Osteocyte (in vitro differentiated cells): ENCODE data around the gene MAPK6. TPM values are rescaled to one million over a fixed set of nuclear protein-coding genes. Genes with fewer than 3 reads are reported as not detected.

Experiments
- DNase-seq: peaks from one replicate; pipeline ENCODE4 v3.0.0; 2021; ENCODE audit warnings: mixed read lengths; ENCODE audit not compliant: unreplicated experiment; ENCODE audit errors: extremely low spot score
- H3K27ac Mint-ChIP-seq: one replicate; pipeline ENCODE4 v1.8.0; 2021; ENCODE audit warnings: mild to moderate bottlenecking, mixed read lengths; ENCODE audit not compliant: unreplicated experiment
- H3K27me3 Mint-ChIP-seq: one replicate; pipeline ENCODE4 v1.8.0; 2021; ENCODE audit warnings: mixed read lengths; ENCODE audit not compliant: unreplicated experiment
- H3K36me3 Mint-ChIP-seq: one replicate; pipeline ENCODE4 v1.8.0; 2021; ENCODE audit warnings: mixed read lengths; ENCODE audit not compliant: unreplicated experiment
- H3K4me1 Mint-ChIP-seq: one replicate; pipeline ENCODE4 v1.8.0; 2021; ENCODE audit warnings: mixed read lengths; ENCODE audit not compliant: unreplicated experiment
- H3K4me3 Mint-ChIP-seq: one replicate; pipeline ENCODE4 v1.8.0; 2021; ENCODE audit warnings: mild to moderate bottlenecking, moderate library complexity, mixed read lengths; ENCODE audit not compliant: unreplicated experiment
- H3K9me3 Mint-ChIP-seq: one replicate; pipeline ENCODE4 v1.8.0; 2021; ENCODE audit warnings: mixed read lengths; ENCODE audit not compliant: unreplicated experiment
- total RNA-seq: library from RNA; stranded (reverse); gene quantifications from 2 replicates; pipeline ENCODE4 v1.2.1, GENCODE V29; 2021
- TF ChIP-seq, protein P1 (sequence below): fragments of 200-600 bp; sonication (generic); IDR thresholded peaks from 2 replicates; pipeline ENCODE4 v1.5.0; 2021; ENCODE audit warnings: antibody characterized with exemption, mild to moderate bottlenecking, moderate library complexity

The MAPK6 gene
- total RNA-seq, 1 donor from 2014 or later = 46.1 TPM

GRCh38 chr15:52021128-52021671 is 2.2 kb downstream of the MAPK6 start:
- Mint-ChIP-seq H3K36me3 (no peaks in the 10 kb centered on the region), H3K9me3 (no peaks in the 10 kb centered on the region), H3K4me3 (peak overlapping the region; percentile 90), H3K4me1 (peaks cover 46% of the 10 kb centered on the region), H3K27ac (peak overlapping the region; percentile 98), H3K27me3 (no peaks in the 10 kb centered on the region)
- TF ChIP-seq, protein P1, sequence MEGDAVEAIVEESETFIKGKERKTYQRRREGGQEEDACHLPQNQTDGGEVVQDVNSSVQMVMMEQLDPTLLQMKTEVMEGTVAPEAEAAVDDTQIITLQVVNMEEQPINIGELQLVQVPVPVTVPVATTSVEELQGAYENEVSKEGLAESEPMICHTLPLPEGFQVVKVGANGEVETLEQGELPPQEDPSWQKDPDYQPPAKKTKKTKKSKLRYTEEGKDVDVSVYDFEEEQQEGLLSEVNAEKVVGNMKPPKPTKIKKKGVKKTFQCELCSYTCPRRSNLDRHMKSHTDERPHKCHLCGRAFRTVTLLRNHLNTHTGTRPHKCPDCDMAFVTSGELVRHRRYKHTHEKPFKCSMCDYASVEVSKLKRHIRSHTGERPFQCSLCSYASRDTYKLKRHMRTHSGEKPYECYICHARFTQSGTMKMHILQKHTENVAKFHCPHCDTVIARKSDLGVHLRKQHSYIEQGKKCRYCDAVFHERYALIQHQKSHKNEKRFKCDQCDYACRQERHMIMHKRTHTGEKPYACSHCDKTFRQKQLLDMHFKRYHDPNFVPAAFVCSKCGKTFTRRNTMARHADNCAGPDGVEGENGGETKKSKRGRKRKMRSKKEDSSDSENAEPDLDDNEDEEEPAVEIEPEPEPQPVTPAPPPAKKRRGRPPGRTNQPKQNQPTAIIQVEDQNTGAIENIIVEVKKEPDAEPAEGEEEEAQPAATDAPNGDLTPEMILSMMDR = no peak
- DNase-seq = no peak

- TF ChIP-seq, protein P1 = no peak
Measured at GRCh38 chr15:52021892-52022540, 3.0 kb downstream of the MAPK6 start.

DNA sequence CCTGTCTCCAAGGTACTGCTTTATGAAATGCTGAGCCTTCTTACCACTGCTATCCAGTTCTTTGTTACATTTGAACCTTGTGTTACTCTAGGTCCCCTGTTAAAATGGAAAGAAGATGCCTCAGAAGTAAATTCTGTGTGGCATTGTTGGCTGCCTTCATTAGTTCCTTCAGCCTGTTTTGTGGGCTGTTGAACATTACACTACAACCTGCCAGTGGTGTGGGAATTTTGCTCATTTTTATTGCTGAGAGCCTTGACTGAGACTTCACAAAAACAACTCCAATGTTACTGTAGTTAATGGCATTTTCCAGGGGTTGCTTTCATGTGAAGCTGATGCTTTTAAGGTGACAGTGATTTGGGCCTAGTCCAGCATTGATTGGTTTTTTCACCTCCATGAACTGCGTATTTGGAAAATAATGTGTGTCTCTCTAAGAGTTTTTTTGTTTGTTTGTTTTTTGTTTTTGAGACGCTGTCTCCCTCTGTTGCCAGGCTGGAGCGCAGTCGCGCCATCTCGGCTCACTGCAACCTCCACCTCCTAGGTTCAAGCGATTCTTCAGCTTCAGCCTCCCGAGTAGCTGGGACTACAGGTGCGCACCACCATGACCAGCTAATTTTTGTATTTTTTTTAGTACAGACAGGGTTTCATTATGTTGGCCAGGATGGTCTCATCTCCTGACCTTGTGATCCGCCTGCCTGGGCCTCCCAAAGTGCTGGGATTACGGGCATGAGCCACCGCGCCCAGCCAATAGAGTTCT is 4.3 kb downstream of the MAPK6 start:
- Mint-ChIP-seq H3K27me3 (no peaks in the 10 kb centered on the region), H3K9me3 (no peaks in the 10 kb centered on the region), H3K36me3 (peaks cover 1% of the 10 kb centered on the region), H3K4me3 (peak overlapping the region; percentile 44), H3K4me1 (peaks cover 50% of the 10 kb centered on the region), H3K27ac (peak overlapping the region; percentile 78)
- DNase-seq = no peak
- TF ChIP-seq, protein P1 = no peak

More at GRCh38 chr15:52021892-52022540, 3.0 kb downstream of the MAPK6 start:
- H3K27ac Mint-ChIP-seq = peak overlapping the region; percentile 98
- H3K36me3 Mint-ChIP-seq = no peaks in the 10 kb centered on the region
- no peaks in the 10 kb centered on the region for H3K9me3 Mint-ChIP-seq
- peaks cover 48% of the 10 kb centered on the region for H3K4me1 Mint-ChIP-seq
- no peaks in the 10 kb centered on the region for H3K27me3 Mint-ChIP-seq
- peak overlapping the region; percentile 61 for H3K4me3 Mint-ChIP-seq
- DNase-seq = no peak

DNA sequence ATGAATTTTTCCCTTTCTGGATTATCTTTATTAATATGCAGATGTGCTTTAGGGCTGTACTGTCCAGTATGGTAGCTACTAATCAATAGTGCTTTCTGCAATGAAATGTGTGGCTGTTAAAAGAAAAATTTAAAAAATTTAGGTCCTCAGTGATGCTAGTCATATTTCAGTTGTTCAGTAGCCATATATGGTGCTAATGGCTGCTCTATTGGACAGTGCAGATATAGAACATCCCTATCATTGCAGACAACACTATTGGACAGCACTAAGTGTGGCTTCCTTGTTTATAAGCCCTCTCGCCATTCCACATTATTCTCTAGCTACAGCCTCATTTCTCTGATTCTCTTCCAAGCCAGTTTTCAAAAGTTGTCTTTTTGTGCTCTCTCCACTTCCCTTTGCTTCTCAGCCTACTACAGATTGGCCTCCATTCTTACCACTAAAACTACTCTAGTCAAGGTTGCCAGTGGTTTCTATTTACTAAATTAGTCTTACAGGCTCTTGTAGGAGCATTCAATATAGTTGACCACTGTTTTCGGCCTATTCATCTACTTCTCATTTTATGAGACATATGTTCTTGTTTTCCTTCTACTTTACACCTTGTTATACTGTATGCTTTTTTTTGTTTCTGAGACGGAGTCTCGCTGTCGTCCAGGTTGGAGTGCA is 9.5 kb downstream of the MAPK6 start:
- Mint-ChIP-seq H3K9me3 (peaks cover 3% of the 10 kb centered on the region), H3K4me1 (peaks cover 32% of the 10 kb centered on the region), H3K4me3 (no peak overlapping the region), H3K27me3 (no peaks in the 10 kb centered on the region), H3K27ac (no peak overlapping the region), H3K36me3 (peaks cover 25% of the 10 kb centered on the region)
- TF ChIP-seq, protein P1 = no peak
- DNase-seq = no peak
